ENCODE results near the gene DNAH11.

GRCh38 chr7:21526007-21526406 lies 16.8 kb upstream of the DNAH11 start:
- TF ChIP-seq CTCF (IDR thresholded peaks at IDR 0.05): peak; percentile 19
- no peak for TF ChIP-seq EZH2 (IDR thresholded peaks at IDR 0.05)

All from neural progenitor cell (in vitro differentiated cells).